Stimulated activated CD8-positive, alpha-beta memory T cell treated with anti-CD3 and anti-CD28 coated beads, Interleukin-12 subunit alpha, Interleukin-12 subunit beta, amount 100 ng/mL, for 4 hours (primary cell): Measurements from ENCODE around the gene NACC1.

ENCODE experiments used
- DNase-seq: peaks from one replicate; pipeline ENCODE4 v3.0.0-alpha.2; 2020; ENCODE audit warnings: low read depth

Gene NACC1

DNA sequence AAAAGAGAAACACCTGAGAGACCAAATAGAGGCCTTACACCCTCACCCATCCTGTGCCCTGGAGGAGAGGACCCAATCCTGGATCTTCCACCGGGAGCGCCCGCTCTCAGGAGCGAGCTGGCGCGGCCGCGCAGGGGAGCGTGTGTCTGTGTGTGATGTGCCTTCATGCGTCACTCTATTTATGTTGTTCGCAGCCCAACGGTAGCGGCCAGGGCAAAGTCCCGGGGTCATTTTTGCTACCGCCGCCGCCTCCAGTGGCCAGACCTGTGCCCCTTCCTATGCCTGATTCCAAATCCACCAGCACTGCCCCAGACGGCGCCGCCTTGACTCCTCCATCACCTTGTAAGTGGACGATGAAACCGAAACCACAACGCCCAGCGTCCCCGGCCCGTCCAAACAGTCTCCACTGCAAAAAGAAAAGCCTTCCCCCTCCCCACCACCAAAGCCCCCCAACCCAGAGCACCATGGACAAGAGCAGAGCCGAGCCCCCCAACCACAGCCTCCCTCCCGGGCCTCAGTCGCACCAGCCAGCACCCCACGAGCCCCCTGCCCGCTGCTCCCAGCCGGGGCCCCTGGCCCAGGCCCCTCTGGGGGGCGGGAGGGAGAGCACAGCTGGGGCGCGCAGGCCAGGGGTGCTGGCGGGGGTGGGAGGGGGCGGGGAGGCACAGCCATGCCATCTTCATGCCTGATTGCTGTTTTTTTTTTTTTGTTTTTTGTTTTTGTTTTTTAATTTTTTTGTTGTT, 30.1 kb upstream of the NACC1 start:
- no peak for DNase-seq

DNA sequence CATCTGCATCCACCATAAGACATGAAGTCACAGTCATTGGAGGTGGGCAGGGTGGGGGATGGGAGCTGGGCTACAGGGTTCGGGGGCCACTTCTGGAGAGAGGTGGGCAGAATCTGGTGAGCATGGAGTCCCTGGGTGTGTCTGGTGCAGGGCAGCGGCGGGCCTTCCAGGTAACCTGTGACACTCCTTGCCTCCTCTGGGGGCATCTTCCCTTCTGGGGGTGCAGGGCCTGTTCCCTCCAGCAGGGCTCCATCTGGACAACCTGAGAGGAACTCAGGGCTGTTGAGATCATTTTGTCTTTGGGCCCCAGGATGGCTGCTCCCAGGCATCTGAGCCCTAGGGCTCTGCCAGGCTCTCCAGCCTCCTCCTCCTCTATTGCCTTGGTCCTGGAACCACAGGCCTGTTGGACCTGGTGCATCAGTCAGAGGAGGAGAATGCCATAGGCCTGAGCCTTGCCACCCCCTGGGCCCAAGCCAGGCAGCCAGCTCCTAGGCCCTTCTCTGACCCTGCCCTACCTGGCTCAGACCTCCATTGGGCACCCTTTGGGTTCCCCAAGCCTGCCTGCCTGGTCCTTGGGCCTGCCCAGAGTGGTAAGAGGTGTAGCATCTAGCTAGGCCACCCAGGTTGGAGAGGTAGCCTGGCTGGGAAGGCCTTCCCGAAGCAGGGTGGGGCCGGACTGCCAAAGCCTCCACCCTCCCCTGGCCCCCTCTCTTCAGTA, 28.8 kb upstream of the NACC1 start:
- DNase-seq, result no peak

DNA sequence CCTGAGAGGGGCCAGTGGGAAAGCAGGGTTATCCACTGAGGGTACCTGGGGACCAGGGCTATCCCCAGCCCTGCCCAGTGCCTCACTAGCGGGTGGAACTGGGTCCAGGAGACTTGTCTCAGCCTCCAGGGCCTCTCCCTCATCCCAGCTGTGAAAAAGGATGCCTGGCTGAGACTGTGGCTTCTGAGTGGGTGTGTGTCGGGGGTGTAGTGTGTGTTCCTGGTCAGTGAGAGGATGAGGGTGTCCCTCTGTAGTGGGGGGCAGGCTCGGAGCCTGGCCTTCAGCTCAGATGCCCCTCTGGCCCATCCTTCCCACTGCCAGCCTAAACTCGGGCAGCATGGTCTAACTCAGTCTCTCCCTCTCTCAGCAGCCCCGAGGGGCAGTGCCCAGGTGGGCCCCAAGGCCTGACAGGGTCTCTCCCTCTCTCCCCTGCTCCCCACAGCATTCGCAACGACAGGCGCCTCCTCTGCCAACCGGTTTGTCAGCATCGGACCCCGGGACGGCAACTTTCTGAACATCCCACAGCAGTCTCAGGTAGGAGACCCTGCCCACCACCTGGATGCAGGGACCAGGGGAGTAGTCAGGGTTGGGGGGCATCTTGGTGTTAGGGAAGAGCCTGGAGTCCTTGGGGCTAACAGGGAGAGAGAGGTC, 28.1 kb upstream of the NACC1 start:
- no peak for DNase-seq

DNA sequence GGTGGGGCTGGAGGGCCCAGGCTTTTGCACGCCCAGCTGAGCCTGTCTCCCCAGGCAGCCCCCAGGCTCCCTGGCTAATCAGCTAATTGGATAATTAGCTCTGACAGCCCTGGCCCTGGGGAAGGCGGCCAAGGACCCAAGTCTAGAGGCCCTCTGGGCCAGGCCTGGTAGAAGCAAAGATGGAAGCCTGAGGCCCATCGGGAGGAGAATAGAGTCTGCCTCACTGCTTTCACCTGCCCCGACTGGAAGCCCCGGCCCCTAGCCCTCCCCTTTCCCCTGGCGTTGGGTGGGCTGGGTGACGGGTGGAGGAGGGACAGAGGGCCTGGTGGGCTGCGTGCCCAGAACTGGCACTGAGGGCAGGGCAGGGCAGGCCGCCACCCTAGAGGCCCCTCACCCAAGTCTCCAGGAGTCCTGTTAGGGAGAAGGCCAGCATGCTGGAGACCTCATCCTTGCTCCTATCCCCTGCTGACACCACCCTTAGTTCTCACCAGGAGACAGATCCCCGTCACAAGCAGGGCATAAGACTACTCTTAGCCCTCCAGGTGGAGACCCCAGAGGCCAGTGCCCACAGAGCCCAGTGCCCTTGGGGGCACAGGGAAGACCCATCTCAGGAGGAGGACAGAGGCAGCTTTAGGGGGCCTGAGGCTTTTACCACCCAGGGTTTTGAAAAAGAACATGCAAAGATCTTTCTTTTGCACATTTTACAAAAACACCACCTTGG, 27.4 kb upstream of the NACC1 start:
- no peak for DNase-seq

DNA sequence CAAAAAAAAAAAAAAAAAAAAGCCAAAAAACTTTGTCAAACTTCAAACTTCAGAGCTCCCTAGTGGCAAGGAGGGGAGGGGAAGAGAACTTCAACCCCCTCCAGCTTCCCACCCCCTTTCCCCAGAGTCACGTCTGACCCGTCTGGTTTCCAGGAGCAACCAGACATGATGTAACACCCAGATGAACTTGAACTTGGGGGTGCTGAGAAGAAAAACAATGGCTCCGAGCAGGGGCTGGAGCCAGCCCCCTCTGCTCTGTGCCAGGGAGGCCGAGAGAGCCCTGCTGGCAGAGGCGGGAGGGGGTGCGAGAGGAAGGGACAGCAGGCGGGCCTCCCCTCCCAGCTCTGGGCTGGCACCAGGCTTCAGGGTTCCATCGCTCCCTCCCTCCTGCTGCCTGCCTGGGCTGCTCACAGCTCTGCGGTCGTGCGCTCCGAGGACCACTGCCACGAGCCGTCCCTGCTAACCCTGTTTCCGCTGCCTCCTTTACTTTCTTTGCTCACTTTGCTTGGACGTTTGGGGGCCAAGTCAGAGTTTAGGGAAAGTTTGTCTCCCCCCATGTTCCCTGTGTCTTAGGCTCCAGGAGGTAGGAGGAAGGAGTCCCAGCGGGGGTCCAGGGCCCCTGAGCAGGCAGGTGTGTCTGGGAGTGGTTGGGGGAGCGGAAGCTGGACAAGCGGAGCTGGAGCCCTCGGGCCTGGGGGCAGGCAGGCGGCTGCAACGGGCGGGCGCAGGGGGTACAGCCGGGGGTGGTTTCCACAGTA, 26.5 kb upstream of the NACC1 start:
- DNase-seq, result no peak

DNA sequence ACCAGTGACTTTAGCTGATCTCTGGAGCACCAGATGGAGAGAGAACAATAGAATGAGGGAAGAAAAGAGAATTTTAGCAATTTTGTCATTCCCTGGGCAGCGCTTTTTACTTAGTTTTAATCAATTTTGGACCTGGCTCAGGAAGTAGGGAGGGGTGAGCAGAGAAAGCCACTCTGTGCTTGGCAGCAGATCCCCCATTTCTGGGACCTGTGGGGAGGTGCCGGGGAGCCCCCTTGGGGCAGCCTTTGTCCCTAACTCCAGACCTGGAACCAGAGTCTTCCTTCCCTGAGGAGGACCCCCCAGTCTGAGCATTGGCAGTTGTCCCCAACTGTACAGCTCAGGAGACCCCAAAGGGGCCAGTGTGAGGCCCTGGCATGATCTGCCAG, 25.9 kb upstream of the NACC1 start:
- no peak for DNase-seq

DNA sequence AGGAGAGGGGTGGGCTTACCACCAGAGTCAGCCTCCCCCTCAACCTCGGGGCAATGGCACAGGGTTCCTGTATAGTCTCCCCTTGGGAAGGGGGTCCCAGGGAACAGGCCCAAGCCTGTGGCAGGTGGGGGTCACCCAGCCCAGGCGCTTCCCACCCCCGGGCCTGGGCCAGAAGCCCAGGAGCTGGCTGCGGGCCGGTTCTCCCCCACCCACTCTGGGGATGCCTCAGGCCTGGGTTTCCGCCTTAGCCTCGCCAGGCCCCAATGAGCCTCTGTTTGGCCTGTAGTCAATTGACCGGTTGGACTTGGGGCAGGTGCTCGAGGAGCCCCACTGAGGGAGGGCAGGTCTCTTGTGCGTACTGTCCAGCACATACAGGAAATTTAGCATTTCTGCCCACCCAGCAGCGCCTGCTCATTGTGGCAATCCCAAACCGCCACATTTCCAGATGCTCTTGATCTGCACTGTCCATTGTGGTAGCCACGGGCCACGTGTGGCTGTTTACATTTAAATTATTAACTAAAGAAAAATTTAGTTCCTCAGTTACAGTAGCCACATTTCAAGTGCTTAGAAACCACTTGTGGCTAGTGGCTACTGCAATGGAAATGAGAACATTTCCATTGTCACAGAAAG, 25.3 kb upstream of the NACC1 start:
- DNase-seq, result no peak

DNA sequence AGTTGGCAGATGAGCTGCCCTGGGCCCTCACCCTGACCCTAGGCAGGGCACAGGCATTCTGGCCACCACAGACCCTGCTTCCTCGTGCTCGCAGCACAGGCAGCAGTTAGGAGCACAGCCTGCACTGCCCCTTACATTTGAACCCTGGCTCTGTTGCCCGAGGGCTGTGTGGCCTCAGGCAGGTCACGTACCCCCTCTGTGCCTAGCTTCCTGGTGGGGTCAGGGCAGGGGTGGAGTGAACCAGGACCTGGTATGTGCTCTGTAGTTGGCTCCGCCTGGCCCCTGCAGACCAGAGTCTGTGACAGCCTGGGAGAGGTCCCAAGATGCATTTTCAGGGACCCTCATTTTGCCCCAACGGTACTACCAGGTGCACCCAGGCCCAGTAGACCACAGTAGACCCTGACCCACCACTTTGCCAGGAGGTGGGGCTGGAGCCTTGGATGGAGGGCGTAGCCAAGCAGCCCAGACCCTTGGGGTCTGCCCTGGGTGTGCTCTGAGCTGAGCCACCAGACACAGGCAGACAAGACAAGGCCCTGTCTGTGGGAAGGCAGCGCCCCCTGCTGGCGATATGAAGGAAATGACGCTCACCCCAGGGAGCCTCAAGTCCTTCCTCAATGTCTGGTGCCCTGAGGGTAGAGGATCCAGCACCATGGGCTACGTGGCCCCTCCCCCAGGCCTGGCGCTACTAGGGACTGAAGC, 24.5 kb upstream of the NACC1 start:
- DNase-seq, result no peak

DNA sequence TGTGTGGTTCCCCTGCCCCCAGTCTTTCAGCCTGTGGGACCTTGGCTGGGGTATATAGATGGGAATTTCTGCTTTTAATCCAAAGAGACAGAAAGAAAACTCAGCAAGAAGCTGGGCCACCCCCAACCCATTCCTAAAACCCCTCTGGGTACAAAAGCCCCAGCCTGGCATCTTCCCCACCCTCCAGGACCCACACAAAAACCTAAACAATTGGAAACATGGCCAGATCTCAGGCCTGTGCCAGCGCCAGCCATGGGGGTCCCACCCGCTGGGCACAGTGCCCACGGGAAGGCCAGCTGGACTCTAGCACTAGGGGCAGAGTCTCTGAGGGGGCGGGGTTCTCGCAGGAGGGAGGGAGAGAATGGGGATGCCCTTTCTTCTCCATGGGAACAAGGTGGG, 24.0 kb upstream of the NACC1 start:
- DNase-seq, result no peak

DNA sequence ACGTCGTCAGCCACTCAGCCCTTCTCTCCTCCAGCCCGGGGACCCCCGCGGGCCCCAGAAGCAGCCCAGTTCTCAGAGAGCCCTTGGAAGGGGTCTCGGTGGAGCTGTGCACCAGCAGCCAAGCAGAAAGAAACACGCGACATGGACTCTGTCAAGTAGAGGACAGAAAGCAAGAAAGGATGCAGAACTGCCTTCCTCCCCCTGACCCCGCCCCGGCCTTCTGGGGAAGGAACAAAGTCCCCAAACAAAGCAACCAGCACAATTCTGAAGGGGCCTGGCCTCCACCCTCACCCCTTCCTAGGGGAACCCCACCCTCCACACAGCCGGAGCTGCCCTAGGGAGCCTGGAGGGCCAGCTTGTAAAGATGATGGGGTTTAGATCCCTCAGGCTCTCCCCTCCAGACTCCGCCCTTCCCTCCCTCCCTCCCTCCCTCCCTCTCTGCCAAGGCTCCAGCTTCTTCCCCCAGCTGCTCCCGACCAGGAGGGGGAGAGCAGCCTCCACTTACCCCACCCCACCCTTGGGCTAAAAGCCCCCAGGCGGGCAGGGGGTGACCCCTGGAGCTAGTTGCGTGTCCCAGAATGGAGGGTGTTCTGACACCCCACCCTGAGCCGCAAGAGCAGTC, 23.2 kb upstream of the NACC1 start:
- DNase-seq, result no peak

DNA sequence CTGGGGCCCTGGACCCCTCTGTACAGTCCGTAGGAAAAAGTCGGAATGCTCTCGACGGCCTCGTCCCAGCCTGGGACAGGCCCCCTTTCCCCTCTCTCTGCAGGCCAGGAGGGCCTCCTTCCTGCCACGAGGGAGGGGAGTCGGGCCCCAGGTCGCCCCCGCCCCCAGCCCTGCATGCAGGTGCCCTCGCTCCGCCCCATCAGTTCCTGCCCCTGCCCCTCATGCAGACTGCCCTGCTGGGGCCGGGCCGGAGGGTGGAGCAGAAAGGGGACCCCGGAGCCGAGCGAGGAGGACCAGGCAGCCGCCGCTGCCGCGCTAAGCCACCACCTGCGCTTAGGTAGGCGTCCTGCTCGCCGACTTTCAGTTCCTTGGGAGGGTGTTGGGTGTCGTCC, 22.7 kb upstream of the NACC1 start:
- no peak for DNase-seq

DNA sequence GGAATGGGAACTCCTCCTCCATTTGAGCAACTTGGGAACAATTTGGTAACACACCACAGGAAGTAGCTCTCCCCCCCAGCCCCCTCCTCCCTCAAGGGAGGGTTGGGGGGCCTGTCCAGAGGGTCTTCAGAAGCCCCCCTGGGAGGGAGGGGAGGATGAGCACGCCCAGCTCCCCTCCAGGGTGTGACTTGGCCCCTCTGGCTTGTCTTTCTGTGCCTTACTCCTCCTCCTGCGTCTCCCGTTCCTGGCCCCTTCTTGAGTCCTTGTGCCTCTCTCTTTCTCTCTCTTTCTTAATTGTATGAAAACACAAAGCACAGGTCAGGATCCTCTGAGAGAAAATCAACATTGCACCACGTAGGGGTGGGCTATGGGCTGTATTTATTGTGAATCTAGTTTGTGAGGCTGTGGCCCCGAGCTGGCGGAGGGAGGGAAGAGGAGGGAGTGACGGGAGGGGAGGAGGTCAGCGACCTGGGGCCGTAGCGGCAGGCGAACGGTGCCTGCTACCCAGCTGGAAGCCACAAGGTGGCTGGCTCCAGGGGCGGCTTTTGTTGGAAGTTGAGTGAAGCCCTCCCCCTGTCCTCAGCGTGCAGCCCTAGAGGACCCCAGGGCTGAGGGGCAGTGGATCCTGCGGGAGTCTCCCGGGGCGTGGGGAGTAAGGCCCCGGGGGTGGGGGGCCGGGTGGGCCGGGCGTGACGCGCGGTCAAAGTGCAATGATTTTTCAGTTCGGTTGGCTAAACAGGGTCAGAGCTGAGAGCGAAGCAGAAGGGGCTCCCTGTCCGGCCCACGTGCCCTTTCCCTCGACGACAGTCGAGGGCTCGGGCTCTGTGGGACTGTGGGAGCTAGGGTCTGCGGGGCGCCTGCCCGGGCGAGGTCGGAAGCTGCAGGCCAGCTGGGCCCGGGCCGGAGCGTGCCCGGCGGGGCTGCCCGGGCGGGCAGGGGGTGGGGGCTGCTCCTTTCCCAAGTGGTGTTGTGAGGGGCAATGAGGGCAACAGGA, 21.8 kb upstream of the NACC1 start:
- DNase-seq, result no peak

DNA sequence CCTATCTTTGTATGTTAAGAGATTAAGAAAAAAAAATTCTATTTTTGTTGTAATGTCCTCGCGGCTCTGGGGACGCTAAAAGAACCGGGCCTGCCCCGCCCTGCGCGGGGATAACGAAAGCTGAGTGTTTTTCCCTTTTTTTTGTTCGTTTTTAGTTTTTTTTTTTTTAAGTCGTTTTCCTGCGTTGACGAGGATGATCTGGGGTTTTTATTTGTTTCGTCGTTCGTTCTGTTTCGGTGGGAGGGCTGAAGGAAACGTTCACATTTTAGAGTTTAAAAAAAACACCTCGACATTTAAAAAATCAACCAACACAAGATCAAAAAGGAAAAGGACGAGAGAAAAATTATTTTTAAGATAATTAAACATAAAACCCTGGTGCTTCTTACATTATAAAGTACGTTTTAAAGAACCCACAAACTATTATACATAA, 21.0 kb upstream of the NACC1 start:
- no peak for DNase-seq

DNA sequence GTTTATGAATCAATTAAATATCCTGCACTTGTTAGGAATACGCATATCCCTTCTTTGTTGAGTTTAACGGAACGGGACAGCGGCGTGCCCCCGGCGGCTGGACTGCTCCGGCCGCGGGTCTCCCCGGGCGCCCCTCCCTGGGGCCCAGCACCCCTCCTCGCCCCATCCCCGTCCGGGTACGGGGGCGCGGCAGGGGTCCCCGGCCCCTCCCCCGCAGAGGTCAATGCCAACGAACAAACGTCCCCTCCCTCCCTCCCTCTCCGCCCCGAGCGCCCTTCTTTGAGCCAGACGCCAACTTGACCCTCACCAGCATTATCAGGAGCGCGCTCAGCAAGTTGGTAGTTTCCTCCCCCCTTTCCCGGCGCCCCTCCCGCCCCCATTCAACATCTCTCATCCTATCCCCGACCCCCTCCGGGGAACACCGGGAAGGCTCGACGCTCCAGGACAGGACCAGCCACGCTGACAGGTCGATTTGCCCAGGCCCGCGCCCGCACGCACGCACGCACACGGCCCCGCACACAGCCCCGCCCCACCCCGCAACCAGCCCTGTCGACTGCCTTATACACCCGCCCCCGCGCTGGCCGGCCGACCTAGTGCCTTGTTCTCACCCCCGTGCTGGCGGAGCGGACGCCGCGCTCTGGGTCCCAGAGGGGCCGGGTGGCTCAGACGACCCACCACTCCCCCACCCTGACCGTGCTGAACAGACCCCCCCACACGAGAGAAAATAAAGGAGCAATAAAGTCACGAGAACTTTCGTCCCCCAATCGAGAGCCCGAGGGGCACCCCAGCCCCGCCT, 20.4 kb upstream of the NACC1 start:
- DNase-seq, result no peak

DNA sequence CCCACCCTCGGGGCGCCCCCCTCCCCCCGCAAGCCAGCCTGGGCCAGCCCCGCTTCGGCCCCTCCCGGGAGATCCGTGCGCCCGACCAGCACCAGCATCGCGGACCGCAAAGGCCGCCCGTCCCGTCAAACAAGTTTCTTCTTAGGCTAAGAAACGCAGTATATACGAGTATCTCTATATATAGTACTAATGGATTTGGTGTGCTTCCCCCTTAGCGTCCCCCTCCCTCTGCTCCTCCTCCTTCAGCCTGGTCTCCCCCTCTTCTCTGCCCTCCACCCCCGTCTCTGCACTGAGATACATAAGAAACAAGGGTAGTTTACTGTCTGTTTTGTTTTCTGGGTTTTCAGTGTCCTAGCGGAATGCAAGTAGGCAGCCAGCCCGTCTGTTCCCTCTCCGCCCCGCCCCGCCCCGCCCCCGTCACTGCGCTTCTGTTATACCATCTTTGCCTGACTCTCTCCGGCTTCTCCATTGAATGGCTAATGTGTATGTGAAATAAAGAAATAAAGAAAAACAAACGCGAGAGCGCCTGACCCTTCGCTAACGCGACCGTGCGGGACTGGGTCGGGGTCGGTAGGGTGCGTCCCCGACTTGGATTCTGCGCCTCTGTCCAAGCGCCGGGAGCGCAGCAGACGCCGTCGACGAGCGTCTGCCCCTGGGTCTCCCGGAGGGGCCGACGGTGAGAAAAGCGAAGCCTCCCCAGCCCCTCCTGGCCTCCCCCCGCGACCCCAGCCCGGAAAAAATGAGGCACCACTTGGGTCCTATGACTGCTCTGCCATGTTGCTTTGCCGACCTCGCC, 19.6 kb upstream of the NACC1 start:
- DNase-seq, result no peak

DNA sequence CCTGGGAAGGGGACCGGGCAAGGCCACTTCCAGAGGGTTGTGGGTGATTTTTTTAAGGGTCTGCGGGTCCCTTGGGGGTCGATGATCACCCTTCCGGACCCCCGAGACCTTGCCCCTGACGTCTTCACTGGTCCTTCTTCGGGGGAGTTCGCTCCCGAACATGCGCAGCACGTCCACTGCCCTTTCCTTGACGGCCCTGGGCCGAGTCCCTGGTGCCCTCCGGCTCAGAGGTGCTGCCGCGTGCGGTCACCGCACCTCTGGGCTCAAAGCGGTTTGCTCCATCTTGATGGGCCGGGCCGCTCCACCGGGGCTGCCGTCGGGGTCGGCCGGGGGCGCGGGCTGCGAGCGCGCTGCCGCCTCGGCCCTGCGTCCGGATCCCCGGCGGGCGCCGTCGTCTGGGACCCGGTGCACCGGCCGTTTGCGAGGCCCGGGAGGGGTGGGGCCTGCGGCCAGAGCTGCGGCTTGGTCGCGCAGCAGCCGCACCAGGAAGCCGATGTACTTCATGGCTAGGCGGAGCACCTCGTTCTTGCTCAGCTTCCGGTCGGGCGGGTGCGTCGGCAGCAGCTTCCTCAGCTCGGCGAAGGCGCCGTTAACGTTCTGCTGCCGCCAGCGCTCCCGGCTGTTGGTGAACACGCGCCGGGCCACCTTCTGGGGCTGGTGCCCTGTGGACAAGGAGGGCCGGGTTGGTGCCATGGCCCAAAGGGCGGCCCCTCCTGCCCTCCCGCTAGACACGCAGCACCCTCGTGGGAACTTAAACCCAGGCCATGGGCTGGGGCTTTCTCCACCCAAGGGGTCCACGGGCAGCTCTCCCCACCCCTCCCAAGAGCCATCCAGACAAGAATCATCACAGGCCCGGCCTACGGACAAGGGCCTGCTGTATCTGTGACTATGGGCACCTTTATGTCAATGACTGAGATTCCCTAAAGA, 18.7 kb upstream of the NACC1 start:
- DNase-seq, result peak; percentile 68
